BLaER1 treated with 17β-estradiol and CSF1 and Interleukin-3, amounts not matched to agents 10 nM and 100 nM (cell line): Measurements from ENCODE around the gene MYO10.

Experiments used
- H3K27ac ChIP-seq, 11 experiments: shearing (Covaris generic); formaldehyde crosslinking; 2 replicates each; pipeline ENCODE4 v1.8.1; 2022
- H3K27me3 ChIP-seq, 11 experiments: shearing (Covaris generic); formaldehyde crosslinking; 2 replicates each; pipeline ENCODE4 v1.8.1; 2022
- H3K36me3 ChIP-seq, 11 experiments: shearing (Covaris generic); formaldehyde crosslinking; 2 replicates each; pipeline ENCODE4 v1.8.1; 2022
- H3K4me1 ChIP-seq, 10 experiments: shearing (Covaris generic); formaldehyde crosslinking; 2 replicates each; pipeline ENCODE4 v1.8.1; 2022
- H3K4me2 ChIP-seq, 11 experiments: shearing (Covaris generic); formaldehyde crosslinking; 2 replicates each; pipeline ENCODE4 v1.8.1; 2022
- H3K4me3 ChIP-seq, 10 experiments: shearing (Covaris generic); formaldehyde crosslinking; 2 replicates each; pipeline ENCODE4 v1.8.1; 2022
- H3K9ac ChIP-seq, 11 experiments: shearing (Covaris generic); formaldehyde crosslinking; 2 replicates each; pipeline ENCODE4 v1.8.1; 2022
- H3K9me3 ChIP-seq, 11 experiments: shearing (Covaris generic); formaldehyde crosslinking; replicated peaks in 1 of 11; 2 replicates each; pipeline ENCODE4 v1.8.1; 2022
- H4K20me1 ChIP-seq, 11 experiments: shearing (Covaris generic); formaldehyde crosslinking; 2 replicates each; pipeline ENCODE4 v1.8.1; 2022
- Cebpa-rat ChIP-seq, 11 experiments: shearing (Covaris generic); IDR thresholded peaks; 2 replicates each; pipeline ENCODE4 v1.8.1; 2022

The MYO10 gene

DNA sequence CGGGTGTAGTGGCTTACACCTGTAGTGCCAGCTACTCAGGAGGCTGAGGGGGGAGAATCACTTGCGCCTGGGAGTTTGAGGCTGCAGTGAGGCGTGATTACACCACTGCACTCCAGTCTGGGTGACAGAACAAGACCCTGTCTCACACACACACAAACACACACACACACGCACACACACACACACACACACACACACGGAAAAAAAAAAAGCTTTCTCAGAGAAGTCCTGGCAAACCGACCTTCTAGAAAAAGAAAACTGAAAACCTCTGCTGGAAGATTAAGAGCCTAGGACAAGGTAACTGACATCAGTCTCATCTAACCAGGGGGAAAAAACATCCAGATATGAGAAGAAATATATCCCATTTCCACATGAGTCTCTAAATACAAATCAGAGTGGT, 178.9 kb downstream of the MYO10 start:
- no peak for TF ChIP-seq Cebpa-rat (IDR thresholded peaks at IDR 0.05)
- no peaks in the 10 kb centered on the region for H4K20me1 ChIP-seq
- no peak overlapping the region for H3K27ac ChIP-seq
- peaks cover 0 to 14% (median 11%) of the 10 kb centered on the region in 10 experiments; a peak in 15 of 20 replicates for H3K4me1 ChIP-seq
- H3K9me3 ChIP-seq, result no peaks in the 10 kb centered on the region
- H3K4me2 ChIP-seq, result no peak overlapping the region
- H3K9ac ChIP-seq, result no peak overlapping the region
- no peaks in the 10 kb centered on the region for H3K27me3 ChIP-seq
- no peaks in the 10 kb centered on the region for H3K36me3 ChIP-seq
- no peak overlapping the region for H3K4me3 ChIP-seq

DNA sequence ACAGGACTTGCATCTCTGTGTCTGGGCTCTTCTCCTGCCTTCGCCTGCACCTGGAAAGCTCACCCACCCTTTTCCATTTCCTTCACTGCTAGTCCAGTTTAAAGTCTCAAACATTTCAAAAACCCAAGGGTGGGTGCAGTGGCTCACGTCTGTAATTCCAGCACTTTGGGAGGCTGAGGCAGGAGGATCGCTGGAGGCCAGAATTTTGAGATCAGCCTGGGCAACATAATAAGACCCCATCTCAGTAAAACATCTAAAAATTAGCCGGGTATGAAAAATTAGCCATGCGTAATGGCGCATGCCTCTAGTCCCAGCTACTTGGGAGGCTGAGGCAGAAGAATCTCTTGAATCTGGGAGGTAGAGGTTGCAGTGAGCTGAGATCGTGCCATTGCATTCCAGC, 179.4 kb downstream of the MYO10 start:
- no peaks in the 10 kb centered on the region for H4K20me1 ChIP-seq
- no peaks in the 10 kb centered on the region for H3K27me3 ChIP-seq
- H3K9me3 ChIP-seq, result no peaks in the 10 kb centered on the region
- no peak overlapping the region for H3K4me3 ChIP-seq
- no peak for TF ChIP-seq Cebpa-rat (IDR thresholded peaks at IDR 0.05)
- H3K27ac ChIP-seq, result no peak overlapping the region
- no peaks in the 10 kb centered on the region for H3K36me3 ChIP-seq
- no peak overlapping the region for H3K4me2 ChIP-seq
- no peak overlapping the region for H3K9ac ChIP-seq
- peaks cover 0 to 14% (median 11%) of the 10 kb centered on the region in 10 experiments; a peak in 15 of 20 replicates for H3K4me1 ChIP-seq

DNA sequence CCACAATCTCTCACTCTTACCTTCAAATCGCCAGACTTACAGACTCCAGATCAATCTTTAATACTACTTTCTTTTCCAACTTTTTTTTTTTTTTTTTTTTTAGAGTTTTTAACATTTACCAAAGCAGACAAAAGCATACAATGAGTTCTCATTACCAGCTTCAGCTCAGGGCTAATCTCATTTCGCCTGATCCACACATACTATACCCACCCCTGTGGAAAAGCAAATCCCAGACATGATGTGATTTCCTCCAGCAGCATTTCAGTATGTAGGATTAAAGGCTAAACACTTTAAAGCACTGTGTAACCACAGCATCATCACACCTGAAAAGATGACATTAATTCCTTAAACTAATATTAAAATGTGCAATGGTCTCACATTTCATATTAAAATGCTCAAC, 180.4 kb downstream of the MYO10 start:
- H3K4me3 ChIP-seq, result no peak overlapping the region
- no peak for TF ChIP-seq Cebpa-rat (IDR thresholded peaks at IDR 0.05)
- no peak overlapping the region for H3K9ac ChIP-seq
- H3K4me2 ChIP-seq, result no peak overlapping the region
- H4K20me1 ChIP-seq, result no peaks in the 10 kb centered on the region
- no peak overlapping the region for H3K27ac ChIP-seq
- H3K9me3 ChIP-seq, result no peaks in the 10 kb centered on the region
- H3K27me3 ChIP-seq, result no peaks in the 10 kb centered on the region
- H3K4me1 ChIP-seq, result peaks cover 0 to 14% (median 11%) of the 10 kb centered on the region in 10 experiments; a peak in 15 of 20 replicates
- H3K36me3 ChIP-seq, result no peaks in the 10 kb centered on the region

DNA sequence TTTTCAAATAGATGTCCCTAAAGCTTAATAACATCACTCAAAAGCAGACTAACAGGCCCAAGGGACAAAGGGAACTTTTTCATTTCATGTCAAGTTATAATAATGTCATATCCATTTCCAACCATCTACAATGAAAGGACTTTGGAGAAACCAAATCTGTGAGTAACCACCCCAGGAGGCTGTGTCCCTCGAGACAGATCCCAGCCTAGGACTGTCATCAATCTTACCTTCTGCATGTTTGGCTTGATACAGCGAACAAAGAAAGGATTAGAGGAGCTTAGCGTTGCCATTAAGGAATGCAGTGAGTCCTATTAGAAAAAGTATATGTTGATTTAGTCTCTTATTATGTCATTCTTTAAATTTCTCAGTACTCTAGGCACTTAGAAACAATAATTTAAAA, 181.5 kb downstream of the MYO10 start:
- H3K9ac ChIP-seq, result 0 out of 22 replicates have a peak overlapping the region, but pooled peaks of 1 of the 11 experiments have one; percentile 15
- peaks cover 0 to 3% (median 0%) of the 10 kb centered on the region in 11 experiments; a peak in 1 of 22 replicates for H3K9me3 ChIP-seq
- H3K36me3 ChIP-seq, result no peaks in the 10 kb centered on the region
- H4K20me1 ChIP-seq, result no peaks in the 10 kb centered on the region
- H3K4me3 ChIP-seq, result no peak overlapping the region
- no peak for TF ChIP-seq Cebpa-rat (IDR thresholded peaks at IDR 0.05)
- H3K27ac ChIP-seq, result no peak overlapping the region
- peaks cover 0 to 9% (median 7%) of the 10 kb centered on the region in 10 experiments; a peak in 15 of 20 replicates for H3K4me1 ChIP-seq
- H3K27me3 ChIP-seq, result no peaks in the 10 kb centered on the region
- H3K4me2 ChIP-seq, result no peak overlapping the region

GRCh38 chr5:16754086-16754485, 182.0 kb downstream of the MYO10 start:
- Histone ChIP-seq H3K9me3 (peaks cover 0 to 5% (median 0%) of the 10 kb centered on the region in 11 experiments; a peak in 3 of 22 replicates), H4K20me1 (no peaks in the 10 kb centered on the region), H3K4me3 (no peak overlapping the region), H3K27me3 (no peaks in the 10 kb centered on the region), H3K27ac (no peak overlapping the region), H3K4me1 (peaks cover 0 to 4% (median 1%) of the 10 kb centered on the region in 10 experiments; a peak in 13 of 20 replicates), H3K4me2 (no peak overlapping the region), H3K36me3 (no peaks in the 10 kb centered on the region), H3K9ac (0 out of 22 replicates have a peak overlapping the region, but pooled peaks of 1 of the 11 experiments have one; percentile 15)
- TF ChIP-seq Cebpa-rat (IDR thresholded peaks at IDR 0.05), result no peak

DNA sequence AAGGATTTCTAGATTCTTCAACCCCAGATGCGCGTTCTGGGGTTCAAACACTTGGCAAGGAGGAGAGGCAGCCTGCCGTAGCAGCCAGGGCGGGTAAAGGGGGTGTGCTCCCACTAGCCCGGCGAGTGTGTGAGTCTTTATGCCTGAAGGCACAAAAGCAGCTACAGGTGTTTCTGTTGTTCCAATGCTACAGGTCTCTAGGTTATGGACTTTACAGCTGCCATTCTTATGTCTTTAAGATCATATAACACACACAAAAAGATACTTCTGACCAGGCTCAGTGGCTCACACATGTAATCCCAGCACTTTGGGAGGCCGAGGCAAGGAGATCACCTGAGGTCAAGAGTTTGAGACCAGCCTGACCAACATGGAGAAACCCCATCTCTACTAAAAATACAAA, 185.6 kb downstream of the MYO10 start:
- no peak overlapping the region for H3K4me2 ChIP-seq
- no peaks in the 10 kb centered on the region for H3K27me3 ChIP-seq
- H3K36me3 ChIP-seq, result no peaks in the 10 kb centered on the region
- no peaks in the 10 kb centered on the region for H4K20me1 ChIP-seq
- H3K27ac ChIP-seq, result no peak overlapping the region
- TF ChIP-seq Cebpa-rat (IDR thresholded peaks at IDR 0.05), result no peak
- H3K4me3 ChIP-seq, result no peak overlapping the region
- H3K4me1 ChIP-seq, result no peaks in the 10 kb centered on the region
- H3K9me3 ChIP-seq, result peaks cover 0 to 9% (median 0%) of the 10 kb centered on the region in 11 experiments; a peak in 3 of 22 replicates
- no peak overlapping the region for H3K9ac ChIP-seq

DNA sequence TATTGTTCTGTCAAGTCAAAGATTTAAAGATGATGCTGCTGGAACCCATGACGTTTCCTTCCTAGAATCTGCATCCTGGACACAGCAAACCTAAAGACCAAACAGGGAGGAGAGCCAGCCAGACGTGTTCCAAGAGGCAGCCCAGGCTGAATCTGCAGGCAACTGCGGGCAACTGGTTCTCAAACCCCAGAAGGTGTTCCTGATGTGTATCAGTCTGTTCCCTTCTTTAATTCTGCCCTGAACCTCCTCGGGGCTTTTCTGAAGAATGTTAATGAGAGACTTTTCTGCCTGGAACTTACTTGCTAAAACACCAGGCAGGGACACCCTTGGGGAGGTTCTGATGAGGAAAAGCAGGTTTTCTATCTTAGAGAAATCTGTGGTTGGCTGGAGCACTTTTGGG, 186.5 kb downstream of the MYO10 start:
- H3K4me3 ChIP-seq, result no peak overlapping the region
- H3K36me3 ChIP-seq, result no peaks in the 10 kb centered on the region
- peaks cover 0 to 9% (median 0%) of the 10 kb centered on the region in 11 experiments; a peak in 3 of 22 replicates for H3K9me3 ChIP-seq
- no peak overlapping the region for H3K27ac ChIP-seq
- no peaks in the 10 kb centered on the region for H3K4me1 ChIP-seq
- no peak overlapping the region for H3K9ac ChIP-seq
- no peaks in the 10 kb centered on the region for H4K20me1 ChIP-seq
- TF ChIP-seq Cebpa-rat (IDR thresholded peaks at IDR 0.05), result no peak
- no peaks in the 10 kb centered on the region for H3K27me3 ChIP-seq
- no peak overlapping the region for H3K4me2 ChIP-seq

- no peak for TF ChIP-seq Cebpa-rat (IDR thresholded peaks at IDR 0.05)
- H3K27me3 ChIP-seq, result no peaks in the 10 kb centered on the region
- peaks cover 0 to 5% (median 0%) of the 10 kb centered on the region in 11 experiments; a peak in 2 of 22 replicates for H3K9me3 ChIP-seq
- H3K36me3 ChIP-seq, result no peaks in the 10 kb centered on the region
- H3K4me3 ChIP-seq, result no peak overlapping the region
- H3K27ac ChIP-seq, result no peak overlapping the region
- H3K4me1 ChIP-seq, result 0 out of 20 replicates have a peak, but pooled peaks cover 0 to 5% (median 0%) of the 10 kb centered on the region in 10 experiments
- H3K4me2 ChIP-seq, result no peak overlapping the region
- H3K9ac ChIP-seq, result no peak overlapping the region
- H4K20me1 ChIP-seq, result no peaks in the 10 kb centered on the region
Observed at GRCh38 chr5:16744164-16744880, 191.8 kb downstream of the MYO10 start.

GRCh38 chr5:16742938-16743337, 193.2 kb downstream of the MYO10 start:
- Histone ChIP-seq H4K20me1 (no peaks in the 10 kb centered on the region), H3K4me3 (no peak overlapping the region), H3K9ac (no peak overlapping the region), H3K4me2 (no peak overlapping the region), H3K27ac (no peak overlapping the region), H3K4me1 (peaks cover 0 to 13% (median 4%) of the 10 kb centered on the region in 10 experiments; a peak in 12 of 20 replicates), H3K36me3 (no peaks in the 10 kb centered on the region), H3K9me3 (no peaks in the 10 kb centered on the region), H3K27me3 (no peaks in the 10 kb centered on the region)
- no peak for TF ChIP-seq Cebpa-rat (IDR thresholded peaks at IDR 0.05)
